ENCODE data around the gene FEV.

Gene FEV

GRCh38 chr2:219017201-219017931, 32.4 kb upstream of the FEV start:
- DNase-seq (ENCODE audit: low read depth in 3 of 3, low spot score in 1 of 3), result no peak

- DNase-seq (ENCODE audit: low read depth in 3 of 3, low spot score in 1 of 3), result no peak
Measured at GRCh38 chr2:219016721-219017120, 31.7 kb upstream of the FEV start.

- no peak for DNase-seq (ENCODE audit: low read depth in 3 of 3, low spot score in 1 of 3)
Measured at GRCh38 chr2:219010873-219011272, 25.9 kb upstream of the FEV start.

GRCh38 chr2:219010162-219010756, 25.3 kb upstream of the FEV start:
- no peak for DNase-seq (ENCODE audit: low read depth in 3 of 3, low spot score in 1 of 3)

- no peak for DNase-seq (ENCODE audit: low read depth in 3 of 3, low spot score in 1 of 3)
Measured at GRCh38 chr2:219009294-219009693, 24.3 kb upstream of the FEV start.

GRCh38 chr2:219003979-219004378, 19.0 kb upstream of the FEV start:
- no peak for DNase-seq (ENCODE audit: low read depth in 3 of 3, low spot score in 1 of 3)

- no peak for DNase-seq (ENCODE audit: low read depth in 3 of 3, low spot score in 1 of 3)
Measured at GRCh38 chr2:219003267-219003634, 18.3 kb upstream of the FEV start.

- DNase-seq (ENCODE audit: low read depth in 3 of 3, low spot score in 1 of 3), result no peak
Measured at GRCh38 chr2:219002395-219003266, 17.6 kb upstream of the FEV start.

- DNase-seq (ENCODE audit: low read depth in 3 of 3, low spot score in 1 of 3), result no peak
Measured at GRCh38 chr2:219001577-219002394, 16.8 kb upstream of the FEV start.

GRCh38 chr2:219001100-219001576, 16.2 kb upstream of the FEV start:
- DNase-seq (ENCODE audit: low read depth in 3 of 3, low spot score in 1 of 3), result no peak

GRCh38 chr2:219000569-219000960, 15.6 kb upstream of the FEV start:
- DNase-seq (ENCODE audit: low read depth in 3 of 3, low spot score in 1 of 3), result no peak

- DNase-seq (ENCODE audit: low read depth in 3 of 3, low spot score in 1 of 3), result no peak
Measured at GRCh38 chr2:218999881-219000568, 15.0 kb upstream of the FEV start.

- DNase-seq (ENCODE audit: low read depth in 3 of 3, low spot score in 1 of 3), result no peak
Measured at GRCh38 chr2:218999021-218999880, 14.3 kb upstream of the FEV start.

- DNase-seq (ENCODE audit: low read depth in 3 of 3, low spot score in 1 of 3), result no peak
Measured at GRCh38 chr2:218998414-218999002, 13.5 kb upstream of the FEV start.

GRCh38 chr2:218997731-218998130, 12.7 kb upstream of the FEV start:
- DNase-seq (ENCODE audit: low read depth in 3 of 3, low spot score in 1 of 3), result no peak

- DNase-seq (ENCODE audit: low read depth in 3 of 3, low spot score in 1 of 3), result no peak
Measured at GRCh38 chr2:218996937-218997336, 12.0 kb upstream of the FEV start.

- peak; percentile 36 to 78 (median 39) for DNase-seq (ENCODE audit: low read depth in 3 of 3, low spot score in 1 of 3)
Measured at GRCh38 chr2:218995972-218996711, 11.2 kb upstream of the FEV start.

GRCh38 chr2:218995561-218995960, 10.6 kb upstream of the FEV start:
- no peak for DNase-seq (ENCODE audit: low read depth in 3 of 3, low spot score in 1 of 3)
